ENCODE measurements around the gene NNAT. TPM values are rescaled to one million over a fixed set of nuclear protein-coding genes. Genes with fewer than 3 reads are reported as not detected.
"Not testable (repeated sequence)": the region's sequence is repeated elsewhere in the genome, so short reads cannot be mapped to it uniquely, and the experiment has no call there.

NNAT gene
- total and polyA plus RNA-seq, 3 experiments from 2014 or later: 0.33 TPM; not detected in 2

DNA sequence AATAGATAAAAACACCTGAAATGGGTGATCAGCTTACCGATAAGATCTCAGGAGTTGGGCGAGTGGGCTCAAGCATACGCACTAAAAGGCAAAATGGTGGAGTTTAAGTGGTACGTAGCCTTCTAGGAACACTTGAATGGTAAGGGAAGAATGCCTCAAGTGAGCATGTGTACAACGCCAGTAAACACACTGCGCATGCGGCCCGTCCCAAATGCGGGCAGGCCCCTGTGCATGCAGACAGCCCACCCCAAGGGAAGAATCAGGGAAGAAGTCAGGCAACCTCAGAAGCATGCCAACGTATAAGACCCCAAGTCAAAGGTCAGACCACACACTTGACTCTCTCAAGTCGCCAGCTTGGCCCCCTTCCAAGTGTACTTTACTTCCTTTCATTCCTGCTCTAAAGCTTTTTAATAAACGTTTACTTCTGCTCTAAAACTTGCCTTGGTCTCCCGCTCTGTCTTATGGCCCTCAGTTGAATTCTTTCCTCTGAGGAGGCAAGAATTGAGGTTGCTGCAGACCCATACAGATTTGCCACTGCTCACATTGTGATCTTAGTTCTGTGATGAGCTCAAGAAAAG is 33.8 kb downstream of the NNAT start:
- POLR2A ChIA-PET; H3K9me3 ChIP-seq (ENCODE audit: low read length); DNase-seq; H3K27ac ChIP-seq (ENCODE audit: low read depth, low read length); H3K27me3 ChIP-seq (ENCODE audit: insufficient read depth, low read length, poor library complexity, severe bottlenecking); CTCF ChIA-PET; H3K4me3 ChIP-seq (ENCODE audit: low read length); H3K9me3 Mint-ChIP-seq; H3K36me3 ChIP-seq (ENCODE audit: insufficient read depth, low read length); H3K4me3 Mint-ChIP-seq; H3K4me1 ChIP-seq (ENCODE audit: insufficient read depth, low read length); H3K4me1 Mint-ChIP-seq; H3K36me3 Mint-ChIP-seq: not testable (repeated sequence)
- peaks cover 13 to 33% of the 10 kb centered on the region in 2 donors for H3K27me3 Mint-ChIP-seq
- H3K27ac Mint-ChIP-seq: peak overlapping the region in 1 of 8 donors; percentile 39

DNA sequence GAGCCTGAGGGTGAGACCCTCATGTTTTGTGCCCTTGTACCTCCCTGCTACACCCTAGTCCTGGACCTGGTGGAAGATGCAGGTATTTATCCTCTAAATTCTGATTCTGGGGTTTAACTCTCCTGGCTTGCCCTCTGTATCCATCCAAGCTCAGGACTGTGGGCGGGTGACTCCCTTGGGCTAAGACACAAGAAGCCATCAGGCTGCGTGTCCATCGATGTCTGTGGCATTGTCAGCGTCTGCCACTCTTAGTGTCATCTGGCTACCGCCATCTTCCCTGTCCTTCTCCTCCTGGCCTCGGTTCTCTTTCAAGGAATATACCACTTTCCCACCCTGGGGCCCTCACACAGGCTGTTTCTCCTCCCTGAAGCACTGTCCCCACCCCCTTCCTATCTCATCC is 35.5 kb downstream of the NNAT start:
- no peaks in the 10 kb centered on the region for H3K36me3 ChIP-seq (ENCODE audit: insufficient read depth, low read length)
- ChIA-PET CTCF (no interaction called here), POLR2A (no interaction called here)
- H3K4me1 ChIP-seq (ENCODE audit: insufficient read depth, low read length): no peaks in the 10 kb centered on the region
- H3K27ac ChIP-seq (ENCODE audit: low read depth, low read length): no peak overlapping the region
- Mint-ChIP-seq H3K36me3 (no peaks in the 10 kb centered on the region), H3K27me3 (peaks cover 13 to 42% of the 10 kb centered on the region in 2 donors), H3K9me3 (no peaks in the 10 kb centered on the region), H3K4me1 (no peaks in the 10 kb centered on the region), H3K4me3 (no peak overlapping the region), H3K27ac (no peak overlapping the region)
- H3K9me3 ChIP-seq (ENCODE audit: low read length): no peaks in the 10 kb centered on the region
- H3K27me3 ChIP-seq (ENCODE audit: insufficient read depth, low read length, poor library complexity, severe bottlenecking): no peaks in the 10 kb centered on the region
- no peak overlapping the region for H3K4me3 ChIP-seq (ENCODE audit: low read length)
- DNase-seq: no peak

DNA sequence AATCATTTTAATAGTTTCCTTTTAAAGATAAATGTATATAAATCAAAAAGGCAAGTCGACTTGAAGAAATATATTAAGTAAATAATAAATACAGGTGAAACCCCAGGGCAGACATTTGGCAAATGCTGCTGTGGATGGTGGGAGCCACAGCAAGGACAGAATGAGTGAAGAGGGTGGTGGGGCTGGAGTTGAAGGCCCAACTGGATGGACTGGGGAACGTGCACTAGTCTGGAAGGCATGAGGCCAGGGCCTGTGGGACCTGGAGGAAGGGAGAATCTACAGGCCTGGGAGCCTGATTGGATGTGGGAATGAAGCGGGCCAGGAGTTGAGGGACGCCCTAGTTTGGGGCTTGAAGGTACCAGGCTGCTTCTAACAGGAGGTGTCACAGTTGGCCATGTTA is 37.3 kb downstream of the NNAT start:
- CTCF ChIA-PET: no interaction called here
- Histone ChIP-seq H3K4me1 (ENCODE audit: insufficient read depth, low read length) (no peaks in the 10 kb centered on the region), H3K36me3 (ENCODE audit: insufficient read depth, low read length) (no peaks in the 10 kb centered on the region), H3K4me3 (ENCODE audit: low read length) (no peak overlapping the region), H3K27ac (ENCODE audit: low read depth, low read length) (no peak overlapping the region), H3K27me3 (ENCODE audit: insufficient read depth, low read length, poor library complexity, severe bottlenecking) (no peaks in the 10 kb centered on the region), H3K9me3 (ENCODE audit: low read length) (no peaks in the 10 kb centered on the region)
- no peaks in the 10 kb centered on the region for H3K9me3 Mint-ChIP-seq
- DNase-seq: no peak
- no peak overlapping the region for H3K27ac Mint-ChIP-seq
- POLR2A ChIA-PET: no interaction called here
- H3K27me3 Mint-ChIP-seq: peaks cover 14 to 49% of the 10 kb centered on the region in 2 donors
- no peaks in the 10 kb centered on the region for H3K4me1 Mint-ChIP-seq
- no peaks in the 10 kb centered on the region for H3K36me3 Mint-ChIP-seq
- no peak overlapping the region for H3K4me3 Mint-ChIP-seq

DNA sequence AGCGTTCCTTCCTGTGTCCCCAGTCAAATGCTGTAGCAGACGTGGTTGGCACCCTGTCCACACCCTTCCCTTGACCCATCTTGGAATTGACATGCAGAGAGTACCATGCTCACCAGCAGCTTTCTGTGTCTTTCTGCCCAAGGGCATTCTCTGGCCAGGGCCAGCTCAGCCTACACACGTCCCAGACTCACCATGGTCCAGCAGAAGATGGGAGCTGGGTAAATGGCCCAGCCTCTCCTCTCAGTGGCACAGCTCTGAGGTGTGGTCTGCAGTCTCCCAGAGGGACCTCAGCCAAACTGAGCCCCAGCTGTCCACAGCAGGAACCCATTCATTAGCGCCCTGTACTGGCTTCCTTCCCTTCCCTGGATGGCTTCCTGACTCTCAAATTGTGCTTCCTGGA is 37.7 kb downstream of the NNAT start:
- peaks cover 4% of the 10 kb centered on the region for H3K27me3 ChIP-seq (ENCODE audit: insufficient read depth, low read length, poor library complexity, severe bottlenecking)
- H3K4me3 ChIP-seq (ENCODE audit: low read length): no peak overlapping the region
- DNase-seq: no peak
- no peaks in the 10 kb centered on the region for H3K9me3 ChIP-seq (ENCODE audit: low read length)
- Mint-ChIP-seq H3K36me3 (no peaks in the 10 kb centered on the region), H3K4me1 (no peaks in the 10 kb centered on the region), H3K27ac (no peak overlapping the region), H3K9me3 (no peaks in the 10 kb centered on the region), H3K27me3 (peaks cover 18 to 50% of the 10 kb centered on the region in 2 donors), H3K4me3 (no peak overlapping the region)
- H3K36me3 ChIP-seq (ENCODE audit: insufficient read depth, low read length): no peaks in the 10 kb centered on the region
- no peaks in the 10 kb centered on the region for H3K4me1 ChIP-seq (ENCODE audit: insufficient read depth, low read length)
- POLR2A ChIA-PET: no interaction called here
- H3K27ac ChIP-seq (ENCODE audit: low read depth, low read length): no peak overlapping the region
- CTCF ChIA-PET: no interaction called here

DNA sequence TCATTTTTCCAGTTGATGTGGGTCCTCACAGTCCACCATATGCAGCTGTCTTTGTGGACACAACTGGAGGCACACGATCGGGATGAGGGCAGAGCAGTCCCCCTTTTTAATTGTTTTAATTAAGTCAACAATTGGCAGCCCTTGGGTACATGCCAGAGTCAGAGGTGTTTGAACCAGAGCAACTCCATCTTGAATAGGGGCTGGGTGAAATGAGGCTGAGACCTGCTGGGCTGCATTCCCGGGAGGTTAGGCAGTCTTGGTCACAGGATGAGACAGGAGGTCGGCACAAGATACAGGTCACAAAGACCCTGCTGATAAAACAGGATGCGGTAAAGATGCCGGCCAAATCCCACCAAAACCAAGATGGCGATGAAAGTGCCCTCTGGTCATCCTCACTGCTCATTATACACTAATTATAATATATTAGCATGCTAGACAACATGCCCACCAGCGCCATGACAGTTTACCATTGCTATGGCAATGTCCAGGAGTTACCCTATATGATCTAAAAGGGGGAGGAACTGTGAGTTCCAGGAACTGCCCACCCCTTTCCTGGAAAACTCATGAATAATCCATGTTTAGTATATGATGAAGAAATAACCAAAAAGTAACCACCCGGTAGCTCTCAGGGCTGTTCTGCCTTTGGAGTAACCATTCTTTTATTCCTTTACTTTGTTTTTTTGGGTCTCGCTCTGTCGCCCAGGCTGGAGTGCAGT is 38.4 kb downstream of the NNAT start:
- Histone ChIP-seq H3K36me3 (ENCODE audit: insufficient read depth, low read length) (no peaks in the 10 kb centered on the region), H3K27ac (ENCODE audit: low read depth, low read length) (no peak overlapping the region), H3K4me3 (ENCODE audit: low read length) (no peak overlapping the region), H3K9me3 (ENCODE audit: low read length) (no peaks in the 10 kb centered on the region), H3K27me3 (ENCODE audit: insufficient read depth, low read length, poor library complexity, severe bottlenecking) (peaks cover 9% of the 10 kb centered on the region), H3K4me1 (ENCODE audit: insufficient read depth, low read length) (no peaks in the 10 kb centered on the region)
- POLR2A ChIA-PET: no interaction called here
- no peaks in the 10 kb centered on the region for H3K9me3 Mint-ChIP-seq
- no peak for DNase-seq
- no peaks in the 10 kb centered on the region for H3K36me3 Mint-ChIP-seq
- CTCF ChIA-PET: no interaction called here
- no peak overlapping the region for H3K27ac Mint-ChIP-seq
- no peak overlapping the region for H3K4me3 Mint-ChIP-seq
- peaks cover 18 to 46% of the 10 kb centered on the region in 2 donors for H3K27me3 Mint-ChIP-seq
- H3K4me1 Mint-ChIP-seq: no peaks in the 10 kb centered on the region

DNA sequence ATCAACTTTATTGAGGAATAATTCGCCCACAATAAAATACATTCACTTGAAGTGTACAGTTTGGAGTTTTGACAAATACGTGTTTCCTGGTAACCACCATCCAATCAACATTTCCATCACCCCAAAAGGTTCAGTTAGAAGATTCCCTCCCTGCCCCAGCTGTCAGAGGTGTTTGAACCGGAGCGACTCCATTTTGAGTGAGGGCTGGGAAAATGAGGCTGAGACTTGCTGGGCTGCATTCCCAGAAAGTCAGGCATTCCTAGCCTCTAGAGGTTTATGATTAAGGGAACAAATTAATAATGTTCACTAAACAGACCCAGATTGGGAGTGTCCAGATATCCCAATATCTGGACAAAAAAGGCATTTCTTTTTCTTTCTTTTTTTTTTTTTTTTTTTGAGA is 39.6 kb downstream of the NNAT start:
- no peak overlapping the region for H3K27ac Mint-ChIP-seq
- Histone ChIP-seq H3K36me3 (ENCODE audit: insufficient read depth, low read length) (no peaks in the 10 kb centered on the region), H3K4me1 (ENCODE audit: insufficient read depth, low read length) (no peaks in the 10 kb centered on the region), H3K27me3 (ENCODE audit: insufficient read depth, low read length, poor library complexity, severe bottlenecking) (peaks cover 17% of the 10 kb centered on the region), H3K9me3 (ENCODE audit: low read length) (no peaks in the 10 kb centered on the region), H3K4me3 (ENCODE audit: low read length) (no peak overlapping the region), H3K27ac (ENCODE audit: low read depth, low read length) (no peak overlapping the region)
- POLR2A ChIA-PET: no interaction called here
- CTCF ChIA-PET: no interaction called here
- no peaks in the 10 kb centered on the region for H3K9me3 Mint-ChIP-seq
- peaks cover 15 to 50% of the 10 kb centered on the region in 2 donors for H3K27me3 Mint-ChIP-seq
- no peaks in the 10 kb centered on the region for H3K36me3 Mint-ChIP-seq
- no peaks in the 10 kb centered on the region for H3K4me1 Mint-ChIP-seq
- DNase-seq: no peak
- H3K4me3 Mint-ChIP-seq: no peak overlapping the region

DNA sequence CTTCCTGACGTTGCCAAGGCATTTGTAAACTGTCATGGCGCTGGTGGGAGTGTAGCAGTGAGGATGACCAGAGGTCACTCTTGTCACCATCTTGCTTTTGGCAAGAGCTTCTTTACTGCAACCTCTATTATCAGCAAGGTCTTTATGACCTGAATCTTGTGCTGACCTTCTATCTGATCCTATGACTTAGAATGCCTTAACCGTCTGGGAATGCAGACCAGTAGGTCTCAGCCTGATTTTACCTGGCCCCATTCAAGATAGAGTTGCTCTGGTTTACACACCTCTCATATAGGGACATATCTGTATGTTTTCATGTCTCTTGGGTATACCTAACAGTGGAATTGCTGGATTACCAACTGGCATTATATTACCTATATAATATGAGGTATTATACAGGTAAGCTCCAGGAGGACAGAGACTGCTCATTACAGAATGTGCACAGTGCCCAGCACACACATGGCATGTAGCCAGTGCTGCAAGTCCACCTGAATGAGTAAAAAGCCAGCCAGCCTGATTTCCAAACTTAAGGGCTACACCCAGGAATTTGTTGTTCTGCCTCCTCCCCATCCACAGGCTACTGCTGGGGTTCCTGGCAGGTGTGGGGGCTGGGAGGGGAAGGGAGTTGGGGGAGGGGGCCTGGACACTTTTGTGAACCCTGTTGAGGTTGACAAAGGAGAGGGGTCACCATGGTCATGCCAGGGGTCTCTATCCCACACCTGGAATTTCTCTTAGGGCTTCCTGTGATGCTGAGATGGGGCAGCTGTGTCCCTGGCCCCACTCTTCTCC is 41.8 kb downstream of the NNAT start:
- no peaks in the 10 kb centered on the region for H3K4me1 ChIP-seq (ENCODE audit: insufficient read depth, low read length)
- peaks cover 21 to 55% of the 10 kb centered on the region in 2 donors for H3K27me3 Mint-ChIP-seq
- CTCF ChIA-PET: no interaction called here
- no peak overlapping the region for H3K4me3 Mint-ChIP-seq
- peaks cover 21% of the 10 kb centered on the region for H3K27me3 ChIP-seq (ENCODE audit: insufficient read depth, low read length, poor library complexity, severe bottlenecking)
- H3K4me3 ChIP-seq (ENCODE audit: low read length): no peak overlapping the region
- H3K27ac ChIP-seq (ENCODE audit: low read depth, low read length): no peak overlapping the region
- H3K36me3 Mint-ChIP-seq: no peaks in the 10 kb centered on the region
- peaks cover 0 to 6% (median under 1%) of the 10 kb centered on the region in 3 donors for H3K4me1 Mint-ChIP-seq
- no peak overlapping the region for H3K27ac Mint-ChIP-seq
- no peaks in the 10 kb centered on the region for H3K36me3 ChIP-seq (ENCODE audit: insufficient read depth, low read length)
- H3K9me3 ChIP-seq (ENCODE audit: low read length): no peaks in the 10 kb centered on the region
- H3K9me3 Mint-ChIP-seq: peaks cover 0 to 1% (median 0%) of the 10 kb centered on the region in 5 donors
- POLR2A ChIA-PET: no interaction called here
- no peak for DNase-seq

DNA sequence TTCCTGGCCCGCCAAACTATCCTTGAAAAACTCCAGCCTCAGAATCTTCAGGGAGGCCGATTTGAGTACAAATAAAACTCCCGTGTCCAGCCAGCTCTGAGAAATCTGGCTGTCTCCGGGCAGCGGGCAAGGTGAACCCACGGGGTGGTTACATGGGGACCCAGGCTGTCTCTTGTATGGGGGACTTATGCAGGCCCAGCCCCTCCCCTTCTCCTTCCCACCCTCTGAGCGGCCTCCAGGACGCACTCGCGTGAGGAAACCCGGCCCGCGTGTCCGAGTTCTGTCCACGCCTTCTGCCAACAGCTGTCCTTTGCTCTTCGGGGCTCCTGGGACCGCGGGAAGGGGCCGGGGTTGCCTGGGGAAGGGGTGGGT is 43.0 kb downstream of the NNAT start:
- Histone ChIP-seq H3K27me3 (ENCODE audit: insufficient read depth, low read length, poor library complexity, severe bottlenecking) (peaks cover 25% of the 10 kb centered on the region), H3K4me3 (ENCODE audit: low read length) (no peak overlapping the region), H3K36me3 (ENCODE audit: insufficient read depth, low read length) (no peaks in the 10 kb centered on the region), H3K9me3 (ENCODE audit: low read length) (no peaks in the 10 kb centered on the region), H3K4me1 (ENCODE audit: insufficient read depth, low read length) (no peaks in the 10 kb centered on the region), H3K27ac (ENCODE audit: low read depth, low read length) (no peak overlapping the region)
- H3K36me3 Mint-ChIP-seq: no peaks in the 10 kb centered on the region
- H3K4me1 Mint-ChIP-seq: peaks cover 0 to 8% (median 4%) of the 10 kb centered on the region in 3 donors
- CTCF ChIA-PET: interaction anchor here (0.6 to 1.6 kb wide), 4 partner anchors 10 to 397 kb away, joined by 3 to 6 read pairs (median 3); no protein-coding TSS in a partner anchor
- H3K27me3 Mint-ChIP-seq: peaks cover 24 to 63% of the 10 kb centered on the region in 2 donors
- H3K27ac Mint-ChIP-seq: no peak overlapping the region
- H3K4me3 Mint-ChIP-seq: no peak overlapping the region
- DNase-seq: no peak
- peaks cover 0 to 1% (median 0%) of the 10 kb centered on the region in 5 donors for H3K9me3 Mint-ChIP-seq
- POLR2A ChIA-PET: no interaction called here

Data from CD8-positive, alpha-beta memory T cell (primary cell).